ENCODE measurements around the gene AKAP10.
"Not testable (repeated sequence)": the region's sequence is repeated elsewhere in the genome, so short reads cannot be mapped to it uniquely, and the experiment has no call there.

Gene AKAP10

DNA sequence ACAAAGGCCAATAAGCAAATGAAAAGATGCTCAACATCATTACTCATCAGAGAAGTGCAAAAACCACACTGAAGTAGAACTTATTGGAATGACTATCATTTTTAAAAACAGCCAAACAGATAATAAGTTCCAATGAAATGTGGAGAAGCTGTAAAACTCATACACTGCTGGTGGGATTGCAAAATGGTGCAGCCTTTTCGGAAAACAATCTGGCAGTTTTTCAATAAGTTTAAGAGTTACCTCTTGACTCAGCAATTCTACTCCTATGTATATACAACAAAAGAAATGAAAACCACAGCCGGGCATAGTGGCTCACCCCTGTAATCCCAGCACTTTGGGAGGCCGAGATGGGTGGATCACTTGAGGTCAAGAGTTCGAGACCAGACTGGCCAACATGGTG lies 49.3 kb downstream of the AKAP10 start:
- DNase-seq (ENCODE audit: low spot score) = no peak

DNA sequence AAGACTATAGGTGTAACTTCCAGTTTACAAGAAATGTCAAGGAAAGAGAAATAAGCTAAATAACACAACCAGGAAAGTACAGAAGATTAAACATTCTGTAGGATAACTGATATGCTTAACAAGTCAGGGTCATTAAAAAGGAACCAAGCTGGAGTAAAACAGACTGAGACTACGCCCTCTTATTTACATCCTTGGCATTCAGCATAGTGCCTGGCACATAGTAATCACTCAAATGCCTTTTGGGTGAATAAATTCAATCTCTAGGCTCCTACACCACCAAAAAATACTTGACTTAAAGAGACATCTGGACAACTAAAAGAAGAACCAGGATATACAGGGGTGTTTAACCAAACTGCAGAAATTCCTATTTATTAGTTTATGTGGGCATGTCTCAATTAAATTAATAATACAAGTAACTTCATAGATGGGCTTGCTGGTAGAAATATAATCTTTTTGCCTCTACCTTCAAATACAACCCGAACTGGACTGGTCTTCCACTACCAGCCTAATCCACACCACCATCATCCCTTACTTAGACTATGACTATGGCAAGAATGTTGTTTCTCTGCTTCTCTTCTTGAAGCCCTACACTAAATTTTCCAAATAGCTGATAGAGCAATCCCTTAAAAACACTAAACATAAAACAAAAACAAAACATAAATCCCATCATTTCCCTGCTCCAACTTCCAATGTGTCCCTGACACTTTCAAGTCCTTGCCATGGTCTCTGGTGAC lies 62.2 kb downstream of the AKAP10 start:
- DNase-seq (ENCODE audit: low spot score) = no peak

GRCh38 chr17:19911033-19911432 lies 66.6 kb downstream of the AKAP10 start:
- no peak for DNase-seq (ENCODE audit: low spot score)

GRCh38 chr17:19909139-19909538 lies 68.5 kb downstream of the AKAP10 start:
- no peak for DNase-seq (ENCODE audit: low spot score)

DNA sequence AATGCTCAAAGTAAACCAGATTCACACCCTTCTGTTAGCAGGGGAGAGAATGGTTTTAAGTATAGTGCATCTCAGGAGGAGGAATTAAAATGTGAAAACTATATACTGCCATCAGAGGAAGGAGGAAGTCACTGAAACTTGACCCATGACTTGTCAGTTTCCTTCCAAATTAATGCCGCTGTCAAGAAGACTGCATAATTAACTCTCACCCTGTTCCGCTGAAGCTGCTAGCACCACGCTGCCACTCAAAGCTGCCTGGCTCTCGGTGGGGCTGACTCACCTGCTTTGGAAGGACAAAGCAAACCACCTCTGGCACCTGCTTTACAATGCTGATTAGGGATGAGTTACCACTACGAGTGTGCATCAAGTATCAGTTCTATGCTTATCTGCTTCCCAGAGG lies 72.1 kb downstream of the AKAP10 start:
- DNase-seq (ENCODE audit: low spot score) = no peak

DNA sequence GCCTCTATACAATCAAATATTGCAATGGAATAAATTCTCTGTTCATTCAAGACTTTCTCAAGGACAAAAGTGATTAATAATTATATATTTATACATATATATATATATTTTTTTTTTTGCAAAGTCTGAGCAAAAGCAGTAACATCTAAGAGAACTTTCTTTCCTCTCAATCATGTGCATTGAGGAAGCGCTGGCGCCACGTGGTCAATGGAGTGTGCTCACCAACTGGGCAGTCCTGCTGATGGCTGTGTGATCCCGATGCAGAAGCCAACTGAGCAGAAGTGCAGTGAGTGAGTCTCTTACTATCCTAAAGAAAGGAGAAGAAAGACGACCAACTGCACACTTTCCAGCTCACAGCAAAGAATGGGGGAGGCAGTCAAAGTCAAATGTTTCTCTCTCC lies 72.7 kb downstream of the AKAP10 start:
- no peak for DNase-seq (ENCODE audit: low spot score)

GRCh38 chr17:19904412-19904811 lies 73.2 kb downstream of the AKAP10 start:
- DNase-seq (ENCODE audit: low spot score) = peak; percentile 22

DNA sequence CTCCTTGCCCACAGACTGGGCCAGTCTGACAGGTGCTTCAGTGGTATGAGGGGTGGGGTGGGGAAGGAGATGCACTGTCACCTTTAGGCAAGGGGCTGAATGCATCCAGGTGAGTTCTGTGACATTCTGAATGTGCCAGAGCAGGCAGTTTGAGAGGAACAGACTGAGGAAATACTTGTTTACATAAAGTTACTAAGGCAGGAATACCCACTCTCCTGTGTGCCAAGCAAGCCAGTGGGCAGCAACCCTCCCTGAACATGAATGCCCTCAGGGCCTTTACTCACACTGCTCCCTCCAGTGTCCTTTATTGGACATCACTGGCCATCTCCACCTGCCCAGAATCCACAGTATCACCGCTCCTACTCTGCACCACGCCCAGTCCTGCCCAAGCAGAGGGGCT lies 76.8 kb downstream of the AKAP10 start:
- DNase-seq (ENCODE audit: low spot score) = no peak

DNA sequence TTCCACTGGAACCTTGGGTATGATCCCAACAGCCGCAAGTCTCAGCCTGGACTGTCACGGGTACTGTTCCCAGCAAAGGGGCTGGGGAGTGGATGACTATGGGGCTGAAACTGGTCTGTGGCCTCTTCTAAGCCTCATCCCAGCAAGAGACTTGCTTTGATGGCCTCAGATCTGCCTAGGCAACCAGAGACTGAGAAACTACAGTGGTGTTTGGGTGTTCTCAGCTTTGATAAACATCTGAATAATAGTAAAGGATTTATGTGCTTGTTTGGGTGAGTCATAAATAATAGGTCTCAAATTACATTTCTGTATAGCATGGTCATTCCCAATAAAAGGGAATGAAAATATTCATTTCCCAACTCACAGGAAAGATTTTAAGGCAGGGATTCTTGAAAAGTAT lies 79.7 kb downstream of the AKAP10 start:
- DNase-seq (ENCODE audit: low spot score) = peak; percentile 16

- DNase-seq (ENCODE audit: low spot score) = no peak
These were observed 80.4 kb downstream of the AKAP10 start for GRCh38 chr17:19897090-19897837.

DNA sequence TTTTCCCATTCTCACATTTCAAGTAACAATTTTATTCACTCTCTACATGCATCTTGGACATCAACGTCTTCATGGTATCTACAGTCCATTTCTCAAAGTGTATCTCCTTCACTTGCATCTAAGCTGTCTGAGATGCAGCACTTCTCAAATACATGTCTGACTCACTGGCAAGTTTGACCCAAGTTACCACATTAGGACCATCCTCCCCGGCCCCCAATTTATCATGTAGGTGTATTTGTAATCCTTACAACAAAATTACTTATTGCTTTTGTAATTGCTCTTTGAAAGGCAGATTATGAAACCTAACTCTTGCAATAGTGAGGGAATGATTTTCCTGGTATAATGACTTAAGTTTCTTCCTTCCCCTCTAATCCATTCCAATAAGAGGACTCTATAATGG lies 80.9 kb downstream of the AKAP10 start:
- no peak for DNase-seq (ENCODE audit: low spot score)

DNA sequence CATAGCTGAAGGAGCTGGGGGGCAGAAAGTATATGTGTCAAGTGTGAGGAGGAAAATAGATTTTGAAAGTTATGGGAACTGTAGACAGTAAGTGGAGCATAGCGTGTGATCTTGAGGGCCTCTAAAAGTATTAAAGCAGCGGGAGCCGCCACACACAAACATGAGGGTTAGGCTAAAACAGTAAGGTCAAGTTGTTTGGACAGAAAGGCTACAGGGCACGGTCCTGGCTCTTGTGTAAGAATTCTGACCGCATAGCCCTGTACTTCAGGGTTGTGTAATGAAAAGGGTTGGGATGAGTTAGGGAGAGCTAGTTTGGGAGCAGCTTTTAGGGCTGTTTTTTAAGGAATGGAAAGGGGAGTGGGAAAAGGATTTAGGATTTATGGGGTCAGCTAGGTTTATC lies 87.1 kb downstream of the AKAP10 start:
- DNase-seq (ENCODE audit: low spot score) = not testable (repeated sequence)

- not testable (repeated sequence) for DNase-seq (ENCODE audit: low spot score)
These were observed 87.6 kb downstream of the AKAP10 start for GRCh38 chr17:19890001-19890400.

DNA sequence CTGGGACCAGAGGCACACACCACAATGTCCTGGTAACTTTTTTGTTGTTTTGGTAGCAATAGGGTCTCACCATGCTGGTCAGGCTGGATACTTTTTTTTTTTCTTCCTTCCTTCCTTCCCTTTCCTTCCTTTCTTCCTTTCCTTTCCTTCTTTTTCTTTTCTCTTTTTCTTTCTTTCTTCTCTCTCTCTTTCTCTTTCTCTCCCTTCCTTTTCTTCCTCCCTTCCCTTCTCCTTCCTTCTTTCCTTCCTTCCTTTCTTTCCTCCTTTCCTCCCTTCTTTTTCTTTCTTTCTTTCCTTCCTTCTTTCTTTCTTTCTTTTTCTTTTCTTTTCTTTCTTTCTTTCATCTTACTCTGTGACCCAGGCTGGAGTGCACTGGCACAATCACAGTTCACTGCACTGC lies 91.5 kb downstream of the AKAP10 start:
- no peak for DNase-seq (ENCODE audit: low spot score)

GRCh38 chr17:19883537-19884215 lies 94.0 kb downstream of the AKAP10 start:
- no peak for DNase-seq (ENCODE audit: low spot score)

GRCh38 chr17:19880393-19880792 lies 97.2 kb downstream of the AKAP10 start:
- no peak for DNase-seq (ENCODE audit: low spot score)

DNA sequence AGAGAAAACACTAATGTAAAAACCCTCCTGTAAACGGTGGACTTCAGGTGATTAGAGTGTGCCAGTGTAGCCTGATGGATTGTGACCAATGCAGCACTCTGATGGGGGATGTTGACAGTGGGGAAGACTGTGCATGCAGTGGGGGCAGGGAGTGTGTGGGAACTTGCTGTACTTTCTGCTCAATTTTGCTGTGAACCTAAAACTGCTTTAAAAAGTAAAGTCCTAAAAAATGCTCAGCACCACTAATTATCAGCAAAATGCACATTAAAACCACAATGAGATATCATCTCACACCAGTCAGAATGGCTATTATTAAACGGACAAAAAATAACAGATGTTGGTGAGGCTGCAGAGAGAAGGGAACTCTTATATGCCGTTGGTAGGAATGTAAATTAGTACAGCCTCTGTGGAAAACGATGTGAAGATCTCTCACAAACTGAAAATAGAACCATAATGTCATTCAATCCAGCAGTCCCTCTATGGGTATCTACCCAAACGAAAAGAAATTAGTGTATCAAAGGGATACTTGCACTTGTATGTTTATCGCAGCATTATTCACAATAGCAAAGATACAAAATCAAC lies 100.2 kb downstream of the AKAP10 start:
- DNase-seq (ENCODE audit: low spot score) = no peak

- no peak for DNase-seq (ENCODE audit: low spot score)
These were observed 101.0 kb downstream of the AKAP10 start for GRCh38 chr17:19876529-19877161.

- no peak for DNase-seq (ENCODE audit: low spot score)
These were observed 103.4 kb downstream of the AKAP10 start for GRCh38 chr17:19874256-19874655.

DNA sequence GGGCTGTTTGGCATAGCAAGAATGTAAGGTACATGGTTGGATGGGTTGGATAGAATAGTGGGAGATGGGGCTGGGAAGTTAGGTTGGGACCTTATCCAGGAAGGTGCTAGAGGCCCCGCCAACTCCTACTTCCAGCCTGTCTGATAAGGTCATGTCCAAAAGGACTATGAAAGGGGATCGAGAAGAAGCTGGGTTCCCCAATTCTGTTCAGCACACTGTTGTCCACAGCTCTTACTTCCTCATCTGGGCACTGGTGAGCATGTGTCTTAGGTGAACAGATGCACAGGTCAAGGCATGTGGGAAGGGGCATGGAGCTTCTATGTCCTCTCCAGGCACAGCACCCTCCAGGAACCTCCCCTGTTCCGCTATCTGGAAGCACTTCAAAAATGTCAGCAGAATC lies 104.3 kb downstream of the AKAP10 start:
- no peak for DNase-seq (ENCODE audit: low spot score)

DNA sequence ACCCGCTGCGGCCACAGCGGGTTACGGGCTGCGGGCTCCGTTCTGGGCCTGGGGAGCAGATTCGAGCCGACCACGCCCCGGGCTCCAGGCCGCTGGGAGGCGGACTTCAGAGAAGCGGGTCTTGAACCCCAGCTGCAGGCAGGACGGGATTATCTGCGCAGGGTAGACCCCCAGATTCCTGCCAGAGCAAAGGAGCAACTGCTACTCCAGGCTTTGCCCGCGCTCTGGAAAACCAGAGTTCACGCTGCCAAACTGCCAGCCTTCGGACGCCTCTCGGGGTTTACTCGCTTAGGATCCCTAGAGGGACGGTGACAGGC lies 109.6 kb downstream of the AKAP10 start:
- DNase-seq (ENCODE audit: low spot score) = no peak

DNA sequence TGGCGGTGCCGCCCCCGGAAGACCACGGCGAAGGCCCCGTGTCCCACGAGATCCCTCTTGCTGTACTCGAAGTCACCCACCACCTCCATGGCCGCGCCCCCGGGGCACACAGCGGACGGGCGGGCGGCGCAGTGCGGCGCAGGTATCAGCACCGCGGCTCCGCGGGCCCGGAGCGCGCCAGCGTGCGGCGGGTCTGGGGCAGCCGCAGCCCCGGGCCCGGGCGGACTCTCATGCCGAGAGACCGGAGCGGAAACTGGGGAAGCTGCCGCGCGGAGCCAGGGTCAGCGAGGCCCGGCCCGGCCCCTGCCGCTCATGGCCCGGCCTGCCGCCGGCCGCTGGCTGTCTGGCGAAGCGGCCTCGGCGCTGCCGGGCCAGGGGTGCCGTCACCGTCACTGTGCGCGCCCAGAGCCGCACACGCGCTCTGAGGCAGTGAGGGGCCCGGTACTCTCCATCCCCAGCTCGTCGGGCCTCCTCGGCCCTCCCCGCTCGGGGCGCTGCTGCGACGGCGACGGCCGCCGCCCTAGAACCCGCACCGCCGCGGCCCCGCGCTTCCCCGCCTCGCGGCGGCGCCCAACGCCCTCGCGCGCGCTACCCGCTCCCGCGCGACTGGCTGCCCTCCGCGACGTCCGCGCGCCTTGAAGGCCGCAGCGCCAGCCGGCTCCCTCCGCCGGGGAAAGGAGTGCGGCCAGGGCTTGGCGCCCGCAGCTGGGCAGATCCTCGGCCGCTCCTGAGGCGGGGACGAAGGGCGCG lies 110.1 kb downstream of the AKAP10 start, which contains the start of gene ULK2:
ULK2 (minus strand) TSS at position 608 of the 750 bp plus-strand sequence; CDS start at position 89, 519 bp downstream.
- DNase-seq (ENCODE audit: low spot score) = peak; percentile 63
